DOHH2 (cell line): ENCODE data around the gene PTGIR.

ENCODE experiments used
- EZH2phosphoT487 ChIP-seq: fragments of 200-600 bp; sonication (generic); IDR thresholded peaks from 2 replicates; pipeline ENCODE4 v1.6.1; 2017; ENCODE audit warnings: borderline replicate concordance, mild to moderate bottlenecking, antibody characterized with exemption, low read length, moderate library complexity, mixed read lengths
- TF ChIP-seq, protein P1 (sequence below): fragments of 200-600 bp; sonication (generic); IDR thresholded peaks from one replicate; pipeline ENCODE4 v1.5.1; 2014; ENCODE audit warnings: antibody characterized with exemption, mild to moderate bottlenecking, low read depth, low read length; ENCODE audit not compliant: poor library complexity, severe bottlenecking

DNA sequence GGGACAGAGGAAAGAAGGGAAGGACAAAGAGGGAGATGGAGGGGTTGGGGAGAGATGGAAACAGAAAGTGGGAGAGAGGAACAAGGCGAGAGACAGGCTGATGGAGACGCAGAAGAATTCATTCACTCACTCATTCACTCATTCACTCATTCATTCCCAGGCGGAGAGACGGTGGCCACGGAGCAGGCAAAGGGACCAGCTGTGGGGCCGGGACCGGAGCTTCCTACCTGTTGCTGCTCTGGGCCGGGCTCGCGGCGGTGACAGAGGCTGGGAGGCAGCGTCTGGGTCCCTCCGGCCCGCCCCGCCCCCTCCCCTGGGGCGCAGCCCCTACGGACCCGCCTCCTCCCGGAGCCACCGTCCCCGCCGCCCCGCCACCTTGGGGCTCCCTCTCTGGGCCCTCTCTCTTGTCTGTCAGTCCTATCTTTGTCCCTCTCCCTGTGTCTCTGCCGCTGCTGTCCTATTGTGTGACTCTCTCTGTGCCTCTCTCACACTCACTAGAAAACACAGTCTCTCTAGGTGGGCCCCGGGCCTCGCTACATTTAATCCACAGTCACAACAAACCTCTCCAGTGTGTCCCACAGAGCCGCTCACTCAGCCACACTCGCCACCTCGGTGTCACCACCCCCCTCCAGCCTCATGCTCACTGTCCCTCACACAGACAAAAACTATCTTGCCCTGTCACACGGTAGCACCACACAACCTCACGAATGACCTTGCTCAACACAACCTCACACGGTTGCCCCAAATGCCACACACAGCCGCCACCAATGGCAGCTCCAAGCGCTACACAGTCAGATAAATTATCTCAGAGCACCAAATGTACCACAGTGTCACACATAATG is 11.3 kb upstream of the PTGIR start, which contains the start of gene GNG8:
- TF ChIP-seq, protein P1, sequence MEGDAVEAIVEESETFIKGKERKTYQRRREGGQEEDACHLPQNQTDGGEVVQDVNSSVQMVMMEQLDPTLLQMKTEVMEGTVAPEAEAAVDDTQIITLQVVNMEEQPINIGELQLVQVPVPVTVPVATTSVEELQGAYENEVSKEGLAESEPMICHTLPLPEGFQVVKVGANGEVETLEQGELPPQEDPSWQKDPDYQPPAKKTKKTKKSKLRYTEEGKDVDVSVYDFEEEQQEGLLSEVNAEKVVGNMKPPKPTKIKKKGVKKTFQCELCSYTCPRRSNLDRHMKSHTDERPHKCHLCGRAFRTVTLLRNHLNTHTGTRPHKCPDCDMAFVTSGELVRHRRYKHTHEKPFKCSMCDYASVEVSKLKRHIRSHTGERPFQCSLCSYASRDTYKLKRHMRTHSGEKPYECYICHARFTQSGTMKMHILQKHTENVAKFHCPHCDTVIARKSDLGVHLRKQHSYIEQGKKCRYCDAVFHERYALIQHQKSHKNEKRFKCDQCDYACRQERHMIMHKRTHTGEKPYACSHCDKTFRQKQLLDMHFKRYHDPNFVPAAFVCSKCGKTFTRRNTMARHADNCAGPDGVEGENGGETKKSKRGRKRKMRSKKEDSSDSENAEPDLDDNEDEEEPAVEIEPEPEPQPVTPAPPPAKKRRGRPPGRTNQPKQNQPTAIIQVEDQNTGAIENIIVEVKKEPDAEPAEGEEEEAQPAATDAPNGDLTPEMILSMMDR: no peak
- no peak for TF ChIP-seq EZH2phosphoT487
